IPS DF 6.9 (cell line): ENCODE results near the gene IGFBPL1.
A peak's percentile ranks its signal among the peaks of the same experiment; 100 is the strongest.
"Not testable (repeated sequence)": the region's sequence is repeated elsewhere in the genome, so short reads cannot be mapped to it uniquely, and the experiment has no call there.

Experiments used
- DNase-seq: peaks from one replicate; pipeline ENCODE4 v3.0.0-alpha.2; 2013; ENCODE audit warnings: low read depth, low spot score
- H3K27ac ChIP-seq: one replicate; pipeline ENCODE4 v1.5.1; 2013; ENCODE audit warnings: low read length, control low read depth
- H3K27me3 ChIP-seq: 2 replicates; pipeline ENCODE4 v1.6.1; 2013; ENCODE audit warnings: mild to moderate bottlenecking, low read length; ENCODE audit not compliant: control insufficient read depth, insufficient read depth
- H3K36me3 ChIP-seq: 2 replicates; pipeline ENCODE4 v1.6.1; 2013; ENCODE audit warnings: low read length; ENCODE audit not compliant: control insufficient read depth, insufficient read depth
- H3K4me1 ChIP-seq: 2 replicates; pipeline ENCODE4 v1.6.1; 2013; ENCODE audit warnings: low read length; ENCODE audit not compliant: control insufficient read depth, insufficient read depth
- H3K4me3 ChIP-seq: 2 replicates; pipeline ENCODE4 v1.5.1; 2013; ENCODE audit warnings: mild to moderate bottlenecking, low read length
- H3K9me3 ChIP-seq: 2 replicates; pipeline ENCODE4 v1.6.1; 2013; ENCODE audit warnings: low read length, inconsistent platforms; ENCODE audit not compliant: control insufficient read depth, insufficient read depth
- WGBS: extraction: QIAGEN DNeasy Blood & Tissue Kit; methylation state at CpG from one replicate; pipeline ENCODE4 v1.1.7; 2013; ENCODE audit warnings: mixed read lengths, missing lambda C conversion rate; ENCODE audit not compliant: insufficient read length, insufficient coverage; 5-methylcytosine and 5-hydroxymethylcytosine counted together

IGFBPL1 gene

GRCh38 chr9:38401994-38402393 is 22.3 kb downstream of the IGFBPL1 start:
- no peaks in the 10 kb centered on the region for H3K4me1 ChIP-seq
- WGBS: no CpG with 5 or more reads among the region's 6 CpGs
- H3K4me3 ChIP-seq: no peak overlapping the region

DNA sequence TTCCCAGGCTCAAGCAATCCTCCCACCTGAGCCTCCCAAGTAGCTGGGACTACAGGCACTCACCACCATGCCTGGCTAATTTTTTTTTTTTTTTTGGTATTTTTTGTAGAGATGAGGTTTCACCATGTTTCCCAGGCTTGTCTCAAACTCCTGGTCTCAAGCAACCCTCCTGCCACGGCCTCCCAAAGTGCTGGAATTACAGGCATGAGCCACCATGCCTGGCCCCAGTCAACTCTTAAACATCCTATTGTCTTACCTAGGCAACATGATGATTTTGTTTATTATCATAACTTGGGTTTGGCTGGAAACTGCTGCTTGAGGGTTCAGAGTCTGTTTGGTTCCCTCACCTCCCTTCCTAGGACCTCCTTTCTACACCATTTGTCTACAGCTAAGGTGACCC is 25.1 kb downstream of the IGFBPL1 start:
- not testable (repeated sequence) for H3K27ac ChIP-seq, H3K4me3 ChIP-seq, H3K9me3 ChIP-seq, DNase-seq, H3K4me1 ChIP-seq, H3K27me3 ChIP-seq
- WGBS: no CpG with 5 or more reads among the region's 1 CpG
- peaks cover 17% of the 10 kb centered on the region; the same call in 1 of the 2 replicates for H3K36me3 ChIP-seq

More at GRCh38 chr9:38401994-38402393, 22.3 kb downstream of the IGFBPL1 start:
- Histone ChIP-seq H3K9me3 (no peaks in the 10 kb centered on the region), H3K36me3 (peaks cover 1% of the 10 kb centered on the region; the same call in 1 of the 2 replicates), H3K27ac (no peak overlapping the region), H3K27me3 (no peaks in the 10 kb centered on the region)
- no peak for DNase-seq

DNA sequence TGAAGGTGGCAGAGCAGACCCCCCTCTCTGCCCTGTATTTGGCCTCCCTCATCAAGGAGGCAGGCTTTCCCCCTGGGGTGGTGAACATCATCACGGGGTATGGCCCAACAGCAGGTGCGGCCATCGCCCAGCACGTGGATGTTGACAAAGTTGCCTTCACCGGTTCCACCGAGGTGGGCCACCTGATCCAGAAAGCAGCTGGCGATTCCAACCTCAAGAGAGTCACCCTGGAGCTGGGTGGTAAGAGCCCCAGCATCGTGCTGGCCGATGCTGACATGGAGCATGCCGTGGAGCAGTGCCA is 27.9 kb downstream of the IGFBPL1 start:
- no CpG with 5 or more reads among the region's 10 CpGs for WGBS
- Histone ChIP-seq H3K36me3 (peaks cover 17% of the 10 kb centered on the region; the same call in 1 of the 2 replicates), H3K27ac (no peak overlapping the region), H3K4me1 (0 out of 2 replicates have a peak, but pooled peaks cover 2% of the 10 kb centered on the region), H3K27me3 (no peaks in the 10 kb centered on the region), H3K4me3 (no peak overlapping the region), H3K9me3 (no peaks in the 10 kb centered on the region)
- no peak for DNase-seq

- WGBS: no CpG with 5 or more reads among the region's 30 CpGs
- no peak overlapping the region for H3K27ac ChIP-seq
Observed at GRCh38 chr9:38395653-38396370, 28.4 kb downstream of the IGFBPL1 start.

GRCh38 chr9:38394416-38394815 is 29.8 kb downstream of the IGFBPL1 start:
- Histone ChIP-seq H3K36me3 (peaks cover 17% of the 10 kb centered on the region; the same call in 1 of the 2 replicates), H3K4me1 (0 out of 2 replicates have a peak, but pooled peaks cover 2% of the 10 kb centered on the region), H3K27me3 (no peaks in the 10 kb centered on the region), H3K27ac (no peak overlapping the region), H3K9me3 (no peaks in the 10 kb centered on the region), H3K4me3 (no peak overlapping the region)
- no CpG with 5 or more reads among the region's 9 CpGs for WGBS
- DNase-seq: no peak

More at GRCh38 chr9:38395653-38396370, 28.4 kb downstream of the IGFBPL1 start:
- H3K4me1 ChIP-seq: 0 out of 2 replicates have a peak, but pooled peaks cover 2% of the 10 kb centered on the region
- no peaks in the 10 kb centered on the region for H3K27me3 ChIP-seq
- H3K4me3 ChIP-seq: no peak overlapping the region
- peaks cover 17% of the 10 kb centered on the region; the same call in 1 of the 2 replicates for H3K36me3 ChIP-seq
- DNase-seq: no peak
- H3K9me3 ChIP-seq: no peaks in the 10 kb centered on the region

- no CpG with 5 or more reads among the region's 9 CpGs for WGBS
- H3K4me1 ChIP-seq: 0 out of 2 replicates have a peak, but pooled peaks cover 2% of the 10 kb centered on the region
Observed at GRCh38 chr9:38393128-38393796, 31.0 kb downstream of the IGFBPL1 start.

DNA sequence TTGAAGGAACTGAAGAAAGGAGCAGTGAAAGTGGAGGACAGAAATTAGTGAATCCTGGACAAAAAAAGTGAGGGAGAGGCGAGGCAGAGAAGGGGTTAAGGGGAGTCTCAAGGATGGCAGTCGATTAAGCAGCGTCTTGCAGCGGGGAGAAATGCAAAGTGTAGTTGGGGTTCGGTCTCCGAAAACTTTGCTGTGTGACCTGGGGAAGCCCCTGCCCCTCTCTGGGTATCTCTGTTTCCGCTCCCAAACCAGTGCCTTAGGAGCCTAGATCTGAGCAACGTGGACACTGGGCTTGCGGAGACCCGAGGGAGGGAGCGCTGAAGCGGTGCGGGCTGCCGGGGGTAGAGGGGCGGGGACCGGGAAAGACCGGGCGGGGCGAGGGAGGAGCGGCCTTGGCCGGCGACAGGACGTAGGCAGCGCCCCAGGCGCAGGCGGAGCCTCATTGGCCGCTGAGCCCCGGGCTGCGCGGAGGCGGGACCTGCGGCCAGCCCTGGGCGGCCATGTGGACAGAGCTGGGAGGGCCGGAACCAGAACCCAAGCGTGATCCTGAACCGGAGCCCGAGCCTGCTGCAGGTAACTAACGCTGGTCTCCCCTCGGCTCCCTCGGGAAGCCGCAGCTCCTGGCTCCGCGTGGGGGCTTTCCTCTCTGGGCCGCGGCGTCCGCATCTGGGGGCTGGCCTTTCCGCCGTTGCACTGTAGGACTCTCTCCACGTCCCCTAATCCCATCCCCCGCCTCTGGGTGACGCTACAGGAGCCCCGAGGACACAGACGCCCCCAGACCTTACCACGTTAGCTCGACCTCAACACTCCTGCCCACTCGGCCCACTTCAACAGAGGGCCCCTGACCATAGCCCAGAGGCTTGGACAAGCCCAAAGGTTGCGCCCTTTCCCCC is 31.8 kb downstream of the IGFBPL1 start, which contains the start of gene ALDH1B1:
Gene ALDH1B1 (plus strand): TSS at position 468 of the 893 bp plus-strand sequence. CDS start 3,047 bp downstream, outside the sequence.
- peak within 1 kb of the TSS; percentile 63; the same call in 1 of the 2 replicates for H3K4me3 ChIP-seq
- WGBS: no CpG with 5 or more reads among the region's 58 CpGs
- peaks cover 17% of the 10 kb centered on the region; the same call in 1 of the 2 replicates for H3K36me3 ChIP-seq

More at GRCh38 chr9:38393128-38393796, 31.0 kb downstream of the IGFBPL1 start:
- Histone ChIP-seq H3K9me3 (no peaks in the 10 kb centered on the region), H3K27ac (no peak overlapping the region), H3K36me3 (peaks cover 17% of the 10 kb centered on the region; the same call in 1 of the 2 replicates), H3K27me3 (no peaks in the 10 kb centered on the region), H3K4me3 (peak overlapping the region; percentile 63; the same call in 1 of the 2 replicates)
- no peak for DNase-seq

DNA sequence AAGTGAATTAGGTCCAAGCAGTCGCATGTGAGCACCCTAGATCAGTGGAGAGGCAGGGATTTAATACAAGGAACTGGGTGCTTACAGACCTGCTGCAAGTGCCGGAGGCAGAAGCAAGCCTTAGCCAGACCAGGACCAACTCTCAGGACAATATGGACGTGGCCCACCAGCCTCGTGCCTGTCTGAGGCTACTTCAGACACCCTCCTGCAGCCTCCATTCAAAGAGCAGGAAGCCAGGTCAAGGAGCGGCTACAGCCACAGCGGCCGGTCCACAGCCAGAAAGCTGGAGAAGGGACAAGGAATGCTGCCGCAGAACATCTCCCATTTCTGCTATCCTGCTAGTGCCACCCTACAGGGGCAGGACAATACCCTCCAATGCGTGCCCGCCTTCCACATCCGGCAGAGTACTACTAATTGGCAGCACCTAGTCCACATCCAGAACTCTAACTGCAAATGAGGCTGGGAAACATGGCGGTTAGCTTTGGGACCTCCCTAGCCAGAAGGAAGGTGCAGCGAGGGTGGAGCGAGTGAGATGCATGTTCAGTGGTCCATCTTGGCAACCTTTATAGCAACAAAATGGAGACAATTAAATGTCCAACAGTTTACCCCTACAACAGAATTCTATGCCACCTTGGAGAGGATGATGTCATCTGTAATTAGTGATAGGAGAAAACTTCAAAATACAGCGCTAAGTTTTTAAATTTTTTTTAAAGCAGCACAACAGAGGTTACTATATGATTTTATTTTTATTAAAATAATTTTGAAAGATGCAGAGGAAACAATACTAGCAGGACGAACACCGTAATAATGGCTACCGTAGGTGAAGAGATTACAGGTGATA is 32.8 kb downstream of the IGFBPL1 start:
- WGBS: no CpG with 5 or more reads among the region's 18 CpGs
- Histone ChIP-seq H3K36me3 (peaks cover 10% of the 10 kb centered on the region; the same call in 1 of the 2 replicates), H3K27ac (no peak overlapping the region), H3K4me3 (no peak overlapping the region), H3K27me3 (no peaks in the 10 kb centered on the region), H3K4me1 (0 out of 2 replicates have a peak, but pooled peaks cover 2% of the 10 kb centered on the region), H3K9me3 (no peaks in the 10 kb centered on the region)
- DNase-seq: no peak

More for the DNA sequence above, 31.8 kb downstream of the IGFBPL1 start, which contains the start of gene ALDH1B1:
- no peak within 1 kb of the TSS for H3K27ac ChIP-seq
- DNase-seq: peak; percentile 85
- H3K4me1 ChIP-seq: 0 out of 2 replicates have a peak, but pooled peaks cover 2% of the 10 kb centered on the region
- no peaks in the 10 kb centered on the region for H3K27me3 ChIP-seq
- H3K9me3 ChIP-seq: no peaks in the 10 kb centered on the region

GRCh38 chr9:38390851-38391250 is 33.4 kb downstream of the IGFBPL1 start:
- Histone ChIP-seq H3K9me3 (no peaks in the 10 kb centered on the region), H3K36me3 (peaks cover 4% of the 10 kb centered on the region; the same call in 1 of the 2 replicates), H3K27ac (no peak overlapping the region), H3K27me3 (no peaks in the 10 kb centered on the region), H3K4me1 (0 out of 2 replicates have a peak, but pooled peaks cover 2% of the 10 kb centered on the region), H3K4me3 (no peak overlapping the region)
- no peak for DNase-seq
- WGBS: no CpG with 5 or more reads among the region's 5 CpGs
